A549 (cell line): Measurements from ENCODE around the gene HMOX1.

ENCODE experiments used
- CEBPB ChIP-seq, 2 experiments: fragments of >200 bp in 1 of 2; sonication (Bioruptor Twin) in 1 of 2; formaldehyde crosslinking in 1 of 2; IDR thresholded peaks; 2 replicates each; pipeline ENCODE4 v1.6.1; 2012 to 2016
- CTCF ChIP-seq: fragments of >200 bp; sonication (Bioruptor Twin); formaldehyde crosslinking; IDR thresholded peaks from 3 replicates; pipeline ENCODE4 v1.5.1; 2016
- EP300 ChIP-seq, 2 experiments: fragments of >200 bp; sonication (Bioruptor Twin); formaldehyde crosslinking; IDR thresholded peaks; 2 replicates in 1 of 2; 3 replicates in 1 of 2; pipeline ENCODE4 v1.6.1; 2016 to 2017
- MAFK ChIP-seq: fragments of 450-650 bp; IDR thresholded peaks from 2 replicates; pipeline ENCODE4 v1.6.1; 2014; ENCODE audit not compliant: partially characterized antibody
- MAZ ChIP-seq: fragments of 150-350 bp; IDR thresholded peaks from 2 replicates; pipeline ENCODE4 v1.6.1; 2014; ENCODE audit warnings: antibody characterized with exemption, low read depth, low read length, borderline replicate concordance
- NFE2L2 ChIP-seq: fragments of 150-350 bp; conservative IDR thresholded peaks from 2 replicates; pipeline ENCODE4 v1.6.1; 2014; ENCODE audit warnings: low read length
- POLR2A ChIP-seq: IDR thresholded peaks from 2 replicates; pipeline ENCODE4 v1.6.1; 2012; ENCODE audit warnings: mild to moderate bottlenecking, low read length
- ZSCAN20 ChIP-seq: fragments of 250-450 bp; sonication (Bioruptor Pico); IDR thresholded peaks from 2 replicates; pipeline ENCODE4 v1.8.0; 2022; ENCODE audit warnings: mild to moderate bottlenecking, moderate library complexity

- no peak for TF ChIP-seq CTCF
- no peak for TF ChIP-seq MAZ
- TF ChIP-seq EP300 (IDR thresholded peaks at IDR 0.05), result no peak
- TF ChIP-seq CEBPB (IDR thresholded peaks at IDR 0.05), result no peak
- TF ChIP-seq POLR2A, result no peak
- TF ChIP-seq ZSCAN20 (CRISPR knock-in tag), result no peak
- TF ChIP-seq MAFK, result no peak
- TF ChIP-seq NFE2L2, result no peak
Observed at GRCh38 chr22:35436421-35436820, 55.5 kb downstream of the HMOX1 start.
